LHCN-M2 (cell line): Measurements from ENCODE around the gene SHOX. TPM values are rescaled to one million over a fixed set of nuclear protein-coding genes. Genes with fewer than 3 reads are reported as not detected.
"Not testable (repeated sequence)": the region's sequence is repeated elsewhere in the genome, so short reads cannot be mapped to it uniquely, and the experiment has no call there.

ENCODE experiments used
- DNase-seq: peaks from one replicate; pipeline ENCODE4 v3.0.0-alpha.2; 2012; ENCODE audit warnings: low read depth
- polyA plus RNA-seq: library from polyadenylated mRNA; unstranded; fragments of >200 nt; gene quantifications from one replicate; pipeline ENCODE4 v1.2.1, GENCODE V29; 2012; ENCODE audit warnings: missing spikeins
- total RNA-seq: library from RNA; depleted of rRNA; stranded (reverse); fragments of >200 nt; gene quantifications from 2 replicates; pipeline ENCODE4 v1.2.3, GENCODE V29; 2014; rRNA removed

The SHOX gene
- not detected in 2 replicates for total RNA-seq
- polyA plus RNA-seq: not detected

- DNase-seq: no peak
These were observed at the start of gene SHOX for GRCh38 chrX:630612-631496. Gene SHOX (plus strand): TSS chrX:630791. CDS start chrX:630898, 107 bp downstream.

- DNase-seq: no peak
These were observed 49.5 kb upstream of the SHOX start for GRCh38 chrX:581066-581465.

- DNase-seq: no peak
These were observed 48.8 kb upstream of the SHOX start for GRCh38 chrX:581720-582298.

- DNase-seq: no peak
These were observed 46.0 kb upstream of the SHOX start for GRCh38 chrX:584572-584971.

- no peak for DNase-seq
These were observed 45.3 kb upstream of the SHOX start for GRCh38 chrX:585115-585808.

- no peak for DNase-seq
These were observed 44.2 kb upstream of the SHOX start for GRCh38 chrX:586351-586750.

- DNase-seq: not testable (repeated sequence)
These were observed 41.3 kb upstream of the SHOX start for GRCh38 chrX:589261-589660.

- no peak for DNase-seq
These were observed 39.7 kb upstream of the SHOX start for GRCh38 chrX:590693-591404.

- DNase-seq: no peak
These were observed 30.5 kb upstream of the SHOX start for GRCh38 chrX:599837-600715.

GRCh38 chrX:603029-603428 is 27.6 kb upstream of the SHOX start:
- not testable (repeated sequence) for DNase-seq

- not testable (repeated sequence) for DNase-seq
These were observed 26.0 kb upstream of the SHOX start for GRCh38 chrX:604616-605015.

GRCh38 chrX:608088-608487 is 22.5 kb upstream of the SHOX start:
- DNase-seq: not testable (repeated sequence)

GRCh38 chrX:614136-614535 is 16.5 kb upstream of the SHOX start:
- no peak for DNase-seq

- DNase-seq: no peak
These were observed 13.2 kb upstream of the SHOX start for GRCh38 chrX:617401-617800.

GRCh38 chrX:617891-618290 is 12.7 kb upstream of the SHOX start:
- DNase-seq: no peak

- not testable (repeated sequence) for DNase-seq
These were observed 12.3 kb upstream of the SHOX start for GRCh38 chrX:618304-618703.

GRCh38 chrX:618761-619450 is 11.7 kb upstream of the SHOX start:
- no peak for DNase-seq

GRCh38 chrX:619451-619811 is 11.2 kb upstream of the SHOX start:
- no peak for DNase-seq

GRCh38 chrX:619812-620531 is 10.6 kb upstream of the SHOX start:
- no peak for DNase-seq
